ENCODE measurements around the gene HPS5.

GRCh38 chr11:18330921-18331320 is 9.0 kb upstream of the HPS5 start:
- TF ChIP-seq CTCF (tag by site-specific recombination; IDR thresholded peaks at IDR 0.05) (no peak), ZNF175 (tag by site-specific recombination; IDR thresholded peaks at IDR 0.05) (no peak), ZNF639 (tag by site-specific recombination; IDR thresholded peaks at IDR 0.05) (no peak), KLF16 (tag by site-specific recombination; IDR thresholded peaks at IDR 0.05) (no peak), ZNF707 (tag by site-specific recombination; IDR thresholded peaks at IDR 0.05) (no peak), ZNF561 (tag by site-specific recombination; IDR thresholded peaks at IDR 0.05; ENCODE audit: borderline replicate concordance) (no peak), YY1 (tag by site-specific recombination; IDR thresholded peaks at IDR 0.05) (no peak), ZEB2 (tag by site-specific recombination; IDR thresholded peaks at IDR 0.05) (no peak), ZNF558 (tag by site-specific recombination; IDR thresholded peaks at IDR 0.05) (no peak), ZBTB26 (tag by site-specific recombination; optimal IDR thresholded peaks at IDR 0.05) (no peak), ZNF777 (tag by site-specific recombination; IDR thresholded peaks at IDR 0.05; ENCODE audit: borderline replicate concordance) (no peak), ZNF335 (tag by site-specific recombination; conservative IDR thresholded peaks at IDR 0.05) (no peak), ZNF580 (tag by site-specific recombination; IDR thresholded peaks at IDR 0.05) (no peak), ZBTB10 (tag by site-specific recombination; IDR thresholded peaks at IDR 0.05) (no peak)
